HG03103 (cell line): Measurements from ENCODE around the gene BICC1.

Experiments used
- ATAC-seq: cut with Tn5 transposase; IDR thresholded peaks from one replicate; pipeline ENCODE4 v1.9.1; 2021; ENCODE audit warnings: low read depth; ENCODE audit not compliant: unreplicated experiment

BICC1 gene

DNA sequence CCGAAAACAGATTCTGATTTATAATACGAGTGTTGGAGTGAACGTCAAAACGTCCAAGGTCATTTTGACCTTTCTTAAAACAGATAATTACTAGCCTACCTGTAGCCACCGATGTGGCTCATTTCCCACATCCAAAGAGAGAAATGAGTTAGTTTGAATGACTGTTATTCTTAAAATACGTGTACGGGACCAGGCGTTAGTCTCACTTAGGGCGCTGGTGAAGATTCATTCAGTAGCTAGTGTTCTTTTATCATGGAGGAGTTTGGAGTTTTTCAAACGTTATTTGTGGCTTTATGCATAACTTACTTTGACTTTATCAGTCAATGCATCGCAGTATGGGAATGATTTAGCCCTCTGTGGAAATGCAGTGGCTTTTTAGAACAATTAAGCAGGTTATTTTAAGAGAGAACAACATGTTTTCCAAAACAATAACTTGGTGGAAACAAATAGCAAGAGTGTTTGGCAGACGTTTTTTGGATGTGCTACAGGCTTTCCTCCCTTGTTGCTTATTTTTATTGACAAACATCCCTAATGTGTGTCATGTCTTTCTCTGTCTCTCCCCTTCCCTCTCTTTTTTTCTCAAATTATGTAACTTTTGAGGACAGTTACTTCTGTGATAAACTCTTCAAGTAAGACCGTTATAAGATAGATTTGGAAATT, 1.6 kb downstream of the BICC1 start:
- no peak for ATAC-seq

DNA sequence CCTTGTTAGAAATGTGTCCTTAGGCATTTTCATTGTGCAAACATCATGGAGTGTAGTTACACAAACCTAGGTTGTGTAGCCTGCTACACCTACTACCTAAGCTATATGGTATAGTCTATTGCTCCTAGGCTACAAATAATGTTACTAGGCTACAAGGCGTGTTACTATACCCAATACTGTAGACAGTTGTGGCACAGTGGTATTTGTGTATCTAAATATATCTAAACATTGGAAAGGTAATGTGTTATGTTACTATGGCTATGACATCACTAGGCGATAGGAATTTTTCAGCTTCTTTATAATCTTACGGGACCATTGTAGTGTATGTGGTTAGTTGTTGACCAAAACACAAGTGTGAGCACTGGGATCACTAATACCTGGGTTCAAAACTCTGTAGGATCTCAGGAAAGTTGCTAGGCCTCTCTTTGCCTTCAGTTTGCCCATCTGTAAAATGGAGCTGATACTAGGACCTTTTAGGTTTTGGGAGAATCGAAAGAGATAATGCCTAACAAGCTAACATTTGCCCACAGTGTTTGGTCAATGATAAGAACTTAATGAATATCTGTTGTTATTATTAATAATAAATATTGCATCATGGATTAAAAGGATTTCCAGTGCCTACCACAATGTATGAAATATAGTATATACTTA, 2.7 kb downstream of the BICC1 start:
- ATAC-seq: no peak

- no peak for ATAC-seq
Observed at GRCh38 chr10:58516119-58516518, 3.4 kb downstream of the BICC1 start.

DNA sequence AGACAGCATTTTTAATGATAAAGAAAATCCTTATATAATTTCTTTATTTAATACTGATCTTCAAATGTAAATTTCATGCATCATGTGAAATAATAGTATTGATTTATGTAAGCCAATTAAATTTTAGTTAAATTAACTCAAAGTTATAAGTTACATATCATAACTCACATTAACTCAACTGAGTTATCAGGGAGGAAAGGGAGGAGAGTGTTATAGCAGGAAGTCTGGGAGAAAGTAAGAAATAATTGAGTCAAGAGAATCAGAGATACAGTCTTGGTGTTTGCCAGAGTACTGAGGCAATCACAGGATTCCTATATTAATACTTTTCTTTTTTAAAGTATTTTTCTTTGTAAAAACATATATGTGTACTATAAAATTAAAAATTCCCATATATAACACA, 4.0 kb downstream of the BICC1 start:
- ATAC-seq: no peak

DNA sequence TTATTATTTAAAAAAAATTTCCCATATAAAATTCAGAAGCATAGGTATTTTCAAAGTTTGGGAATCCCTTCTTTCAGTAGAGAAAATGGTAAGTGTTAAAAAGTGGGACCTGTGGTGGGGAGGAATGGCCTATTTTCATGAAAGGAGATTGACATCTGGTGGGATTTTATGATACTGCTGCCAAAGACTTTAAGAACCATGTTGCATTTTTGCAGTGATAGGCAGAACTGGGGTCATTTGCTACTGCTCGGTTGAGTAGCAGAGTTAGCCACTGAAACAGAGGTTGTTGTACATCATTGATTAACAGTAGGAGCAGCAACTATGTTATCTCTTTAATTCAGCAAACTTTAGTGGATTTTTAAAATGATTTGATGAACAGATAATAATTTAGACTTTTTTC, 4.4 kb downstream of the BICC1 start:
- no peak for ATAC-seq

GRCh38 chr10:58517491-58518355, 5.1 kb downstream of the BICC1 start:
- ATAC-seq: no peak

DNA sequence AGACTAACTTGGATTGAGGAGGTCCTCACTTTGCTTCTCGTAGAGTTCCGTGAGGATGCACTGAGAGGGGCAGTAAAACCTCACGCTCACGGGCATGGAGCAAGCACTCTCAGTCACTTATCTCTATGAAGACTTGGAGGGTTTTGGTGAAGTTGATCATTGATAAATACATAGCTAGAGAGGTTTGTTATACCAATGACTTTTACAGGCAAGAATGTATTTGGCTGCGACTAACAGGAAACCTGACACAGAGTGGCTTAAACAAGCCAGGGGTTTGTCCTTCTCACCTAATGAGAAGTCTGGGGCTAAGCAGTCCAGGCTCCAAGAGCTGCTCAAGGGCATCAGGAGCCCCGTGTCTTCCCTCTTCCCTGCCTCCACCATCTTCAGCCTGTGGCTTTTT, 6.1 kb downstream of the BICC1 start:
- no peak for ATAC-seq

- no peak for ATAC-seq
Observed at GRCh38 chr10:58529077-58529728, 16.5 kb downstream of the BICC1 start.

- peak; percentile 98 for ATAC-seq
Observed at GRCh38 chr10:58531084-58531695, 18.5 kb downstream of the BICC1 start.

DNA sequence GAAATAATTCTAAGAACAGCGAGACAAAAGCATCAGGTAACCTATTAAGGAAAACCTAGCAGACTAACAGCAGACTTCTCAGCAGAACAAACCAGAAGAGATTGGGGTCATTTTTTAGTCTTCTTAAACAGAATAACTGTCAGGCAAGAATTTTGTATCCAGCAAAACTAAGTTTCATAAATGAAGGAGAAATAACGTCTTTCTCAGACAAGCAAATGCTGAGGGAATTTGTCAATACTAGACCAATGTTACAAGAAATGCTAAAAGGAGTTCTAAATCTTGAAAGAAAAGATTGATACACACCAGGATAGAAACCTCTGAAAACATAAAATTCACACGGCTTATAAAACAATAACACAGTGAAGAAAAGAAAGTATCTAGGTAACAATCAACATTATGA, 22.6 kb downstream of the BICC1 start:
- no peak for ATAC-seq

- no peak for ATAC-seq
Observed at GRCh38 chr10:58543141-58543540, 30.5 kb downstream of the BICC1 start.

DNA sequence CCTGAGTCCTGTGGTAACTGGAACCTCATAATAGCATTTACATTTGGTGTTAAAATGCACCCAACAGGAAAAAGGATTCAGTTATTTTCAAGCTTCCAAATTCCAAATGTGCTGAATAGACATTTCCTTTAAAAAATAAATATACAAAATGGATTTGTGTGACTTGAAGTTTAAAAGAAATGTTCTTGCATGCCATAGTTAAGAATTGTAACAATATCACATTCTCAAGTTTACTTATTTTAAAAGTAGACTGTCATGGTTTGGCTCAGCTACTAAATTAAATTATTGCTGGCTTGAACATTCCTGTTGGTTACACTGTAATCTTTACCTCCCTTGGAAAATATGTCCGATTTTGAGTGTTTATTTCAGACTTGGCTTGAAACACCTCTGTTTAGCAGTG, 31.5 kb downstream of the BICC1 start:
- ATAC-seq: no peak

DNA sequence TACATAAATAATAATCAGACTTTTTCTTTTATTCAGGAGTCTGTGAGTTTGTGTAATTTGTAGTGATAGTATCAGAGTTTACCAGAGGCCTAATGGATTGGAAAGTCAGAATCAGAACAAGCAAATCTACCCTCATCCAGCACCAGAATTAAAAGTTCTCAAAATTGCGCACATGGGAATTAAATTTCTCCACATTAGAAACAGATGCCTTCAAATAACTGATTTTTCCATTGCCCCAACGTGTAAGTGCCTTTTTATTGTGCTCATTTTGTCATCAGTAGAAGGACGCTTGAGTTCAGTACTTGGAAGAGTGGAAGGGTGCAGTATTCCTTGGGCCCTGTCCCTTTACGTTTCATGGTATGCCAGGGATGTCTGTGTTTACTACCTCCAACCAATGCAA, 32.8 kb downstream of the BICC1 start:
- no peak for ATAC-seq

- no peak for ATAC-seq
Observed at GRCh38 chr10:58546137-58546536, 33.5 kb downstream of the BICC1 start.

DNA sequence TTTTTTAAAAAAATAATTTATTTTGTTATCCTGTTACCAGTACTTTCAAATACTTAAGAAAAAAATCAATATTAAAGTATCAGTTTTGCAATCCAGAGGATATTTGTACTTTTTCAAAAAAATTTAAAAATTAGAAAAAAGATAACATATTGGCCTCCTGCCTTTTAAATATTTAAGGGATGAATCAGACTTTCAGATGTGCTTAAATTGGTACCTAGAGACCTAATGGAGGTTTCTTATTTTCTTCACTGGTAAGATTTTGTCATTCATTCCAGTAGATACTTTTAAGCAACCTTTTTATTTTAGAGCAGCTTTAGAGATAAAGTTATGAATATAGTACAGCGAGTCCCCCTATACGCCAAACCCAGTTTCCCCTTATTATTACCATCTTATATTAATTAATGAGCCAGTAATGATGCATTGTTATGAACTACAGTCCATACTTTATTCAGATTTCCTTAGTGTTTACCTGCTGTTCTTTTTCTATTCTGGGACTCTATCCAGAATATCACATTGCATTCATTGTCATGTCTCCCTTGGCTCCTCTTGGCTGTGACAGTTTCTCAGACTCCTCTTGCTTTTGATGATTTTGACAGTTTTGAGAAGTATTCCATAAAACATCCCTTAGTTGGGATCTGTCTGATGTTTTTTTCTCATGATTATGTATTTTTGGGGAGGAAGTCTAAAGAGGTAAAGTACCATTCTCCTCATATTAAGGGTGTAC, 34.2 kb downstream of the BICC1 start:
- no peak for ATAC-seq

- no peak for ATAC-seq
Observed at GRCh38 chr10:58547963-58548362, 35.3 kb downstream of the BICC1 start.

DNA sequence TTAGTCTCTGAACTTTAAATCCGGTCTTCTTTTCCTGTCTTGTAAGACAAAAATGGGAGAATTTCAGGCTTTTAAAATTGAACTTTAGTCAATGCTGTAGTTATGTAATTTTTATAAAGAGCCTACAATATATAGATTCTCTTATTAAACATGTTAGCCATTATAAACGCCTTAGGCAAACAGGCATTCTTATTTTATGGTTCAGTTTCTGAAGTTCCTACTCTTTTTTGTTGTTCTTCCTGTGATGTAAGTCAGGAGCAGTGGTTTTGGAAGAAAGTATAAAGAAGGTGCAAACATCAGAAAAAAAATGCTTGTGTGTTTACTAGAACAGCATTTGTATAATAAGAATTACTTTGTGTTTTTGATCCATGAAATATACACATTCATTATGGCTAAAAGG, 41.6 kb downstream of the BICC1 start:
- ATAC-seq: no peak

GRCh38 chr10:58555170-58555929, 42.7 kb downstream of the BICC1 start:
- ATAC-seq: no peak

DNA sequence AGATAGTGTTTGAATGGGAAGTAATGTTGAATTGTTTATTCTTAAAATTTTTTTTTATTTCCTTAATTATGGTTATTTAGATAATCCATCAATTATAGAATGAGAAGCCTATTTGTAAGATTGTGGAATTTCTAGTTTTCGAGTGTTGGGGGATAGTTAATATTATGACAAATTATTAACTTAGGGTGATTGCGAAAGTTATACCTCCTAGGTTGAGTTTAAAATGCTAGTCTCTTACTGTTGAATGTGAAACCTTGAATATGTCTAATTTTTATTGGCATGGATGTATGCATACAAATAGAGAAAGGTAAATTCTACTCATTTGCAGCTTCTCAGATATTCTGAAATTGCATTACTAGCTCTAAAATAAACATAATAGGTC, 43.2 kb downstream of the BICC1 start:
- no peak for ATAC-seq
